Neural progenitor cell (in vitro differentiated cells): ENCODE data around the gene SEMA6D. TPM values are rescaled to one million over a fixed set of nuclear protein-coding genes. Genes with fewer than 3 reads are reported as not detected.

ENCODE experiments used
- DNase-seq: peaks from one replicate; pipeline ENCODE4 v3.0.0-alpha.2; 2016; ENCODE audit warnings: low spot score
- H2AFZ ChIP-seq: fragments of 200-600 bp; sonication (generic); replicated peaks from 2 replicates; pipeline ENCODE4 v1.6.1; 2016; ENCODE audit warnings: antibody characterized with exemption
- H3F3A ChIP-seq: fragments of 200-600 bp; sonication (generic); 2 replicates; pipeline ENCODE4 v1.6.1; 2016; ENCODE audit warnings: antibody characterized with exemption, low read depth
- H3K27ac ChIP-seq: fragments of 200-600 bp; sonication (generic); 2 replicates; pipeline ENCODE4 v1.5.1; 2016; ENCODE audit warnings: mild to moderate bottlenecking
- H3K27me3 ChIP-seq: fragments of 200-600 bp; sonication (generic); 2 replicates; pipeline ENCODE4 v1.6.1; 2016; ENCODE audit warnings: mild to moderate bottlenecking, moderate library complexity
- H3K36me3 ChIP-seq: fragments of 200-600 bp; sonication (generic); 2 replicates; pipeline ENCODE4 v1.5.1; 2016
- H3K4me1 ChIP-seq: fragments of 200-600 bp; sonication (generic); 2 replicates; pipeline ENCODE4 v1.6.1; 2016; ENCODE audit warnings: mixed run types
- H3K4me2 ChIP-seq: fragments of 200-600 bp; sonication (generic); 2 replicates; pipeline ENCODE4 v1.6.1; 2016
- H3K4me3 ChIP-seq: fragments of 200-600 bp; sonication (generic); 2 replicates; pipeline ENCODE4 v1.5.1; 2016
- H3K79me2 ChIP-seq: fragments of 200-600 bp; sonication (generic); 2 replicates; pipeline ENCODE4 v1.6.1; 2016; ENCODE audit warnings: low read depth
- H3K9ac ChIP-seq: fragments of 200-600 bp; sonication (generic); 2 replicates; pipeline ENCODE4 v1.6.1; 2016
- H3K9me3 ChIP-seq: fragments of 200-600 bp; sonication (generic); 2 replicates; pipeline ENCODE4 v1.5.1; 2016; ENCODE audit warnings: low read depth
- H4K20me1 ChIP-seq: fragments of 200-600 bp; sonication (generic); 2 replicates; pipeline ENCODE4 v1.6.1; 2016; ENCODE audit warnings: low read depth
- H3K27ac Mint-ChIP-seq: 3 replicates; pipeline ENCODE4 v1.8.0; 2021; ENCODE audit warnings: mixed read lengths
- H3K27me3 Mint-ChIP-seq: 2 replicates; pipeline ENCODE4 v1.8.0; 2022; ENCODE audit warnings: low read depth, mild to moderate bottlenecking, inconsistent platforms, moderate library complexity, mixed read lengths; ENCODE audit not compliant: insufficient read depth
- H3K36me3 Mint-ChIP-seq: 3 replicates; pipeline ENCODE4 v1.8.0; 2021; ENCODE audit warnings: mixed read lengths
- H3K4me1 Mint-ChIP-seq: 3 replicates; pipeline ENCODE4 v1.8.0; 2021; ENCODE audit warnings: mixed read lengths
- H3K4me3 Mint-ChIP-seq: 3 replicates; pipeline ENCODE4 v1.8.0; 2021; ENCODE audit warnings: mild to moderate bottlenecking, moderate library complexity, mixed read lengths
- H3K9me3 Mint-ChIP-seq: 3 replicates; pipeline ENCODE4 v1.8.0; 2020; ENCODE audit warnings: mixed read lengths
- CTCF ChIP-seq: fragments of 200-600 bp; sonication (generic); IDR thresholded peaks from 2 replicates; pipeline ENCODE4 v1.5.1; 2017; ENCODE audit warnings: antibody characterized with exemption, mild to moderate bottlenecking
- EZH2 ChIP-seq: fragments of 200-600 bp; sonication (generic); IDR thresholded peaks from 2 replicates; pipeline ENCODE4 v1.6.1; 2017; ENCODE audit warnings: antibody characterized with exemption, mild to moderate bottlenecking, moderate library complexity
- EZH2phosphoT487 ChIP-seq: fragments of 200-600 bp; sonication (generic); IDR thresholded peaks from 2 replicates; pipeline ENCODE4 v1.6.1; 2017; ENCODE audit warnings: antibody characterized with exemption
- total RNA-seq: library from RNA; depleted of rRNA; stranded (reverse); fragments of >200 nt; gene quantifications from 2 replicates; pipeline ENCODE4 v1.2.3, GENCODE V29; 2015; ENCODE audit warnings: low replicate concordance

The SEMA6D gene
- total RNA-seq, 1 donor from 2014 or later: 23.5 TPM

GRCh38 chr15:47673232-47673761, 44.0 kb upstream of the SEMA6D start:
- Histone ChIP-seq H4K20me1 (no peaks in the 10 kb centered on the region), H3K4me3 (no peak overlapping the region), H2AFZ (peak overlapping the region; percentile 29), H3K79me2 (no peaks in the 10 kb centered on the region), H3F3A (peaks cover 38% of the 10 kb centered on the region), H3K9me3 (no peaks in the 10 kb centered on the region), H3K36me3 (no peaks in the 10 kb centered on the region), H3K27me3 (no peaks in the 10 kb centered on the region), H3K4me2 (no peak overlapping the region), H3K9ac (no peak overlapping the region), H3K4me1 (peaks cover 61% of the 10 kb centered on the region), H3K27ac (no peak overlapping the region)
- DNase-seq: no peak
- Mint-ChIP-seq H3K27ac (peak overlapping the region; percentile 74), H3K4me3 (no peak overlapping the region), H3K27me3 (peaks cover 6% of the 10 kb centered on the region), H3K9me3 (peaks cover 5% of the 10 kb centered on the region), H3K4me1 (peaks cover 47% of the 10 kb centered on the region), H3K36me3 (no peaks in the 10 kb centered on the region)
- TF ChIP-seq EZH2 (no peak), CTCF (no peak), EZH2phosphoT487 (no peak)

- Histone ChIP-seq H3K27ac (no peak overlapping the region), H3K79me2 (no peaks in the 10 kb centered on the region), H3K4me1 (peaks cover 68% of the 10 kb centered on the region), H3K4me3 (no peak overlapping the region), H3K27me3 (no peaks in the 10 kb centered on the region), H3K4me2 (peak overlapping the region; percentile 9), H4K20me1 (no peaks in the 10 kb centered on the region), H3K36me3 (no peaks in the 10 kb centered on the region), H3F3A (peaks cover 38% of the 10 kb centered on the region), H2AFZ (no peak overlapping the region), H3K9ac (no peak overlapping the region), H3K9me3 (no peaks in the 10 kb centered on the region)
- TF ChIP-seq EZH2phosphoT487: no peak
- no peak for TF ChIP-seq CTCF
- TF ChIP-seq EZH2: no peak
- Mint-ChIP-seq H3K4me1 (peaks cover 54% of the 10 kb centered on the region), H3K27ac (peak overlapping the region; percentile 70), H3K36me3 (no peaks in the 10 kb centered on the region), H3K4me3 (no peak overlapping the region), H3K9me3 (peaks cover 5% of the 10 kb centered on the region), H3K27me3 (no peaks in the 10 kb centered on the region)
- DNase-seq: peak; percentile 58
Measured at GRCh38 chr15:47674586-47675232, 42.6 kb upstream of the SEMA6D start.

GRCh38 chr15:47675735-47676134, 41.6 kb upstream of the SEMA6D start:
- no peaks in the 10 kb centered on the region for H3K36me3 ChIP-seq
- H3K27me3 ChIP-seq: no peaks in the 10 kb centered on the region
- no peaks in the 10 kb centered on the region for H3K36me3 Mint-ChIP-seq
- H3K9me3 ChIP-seq: no peaks in the 10 kb centered on the region
- H3K4me1 Mint-ChIP-seq: peaks cover 49% of the 10 kb centered on the region
- H3K4me1 ChIP-seq: peaks cover 60% of the 10 kb centered on the region
- H3K4me3 Mint-ChIP-seq: no peak overlapping the region
- no peaks in the 10 kb centered on the region for H3K27me3 Mint-ChIP-seq
- peak; percentile 48 for DNase-seq
- H3K9ac ChIP-seq: no peak overlapping the region
- no peaks in the 10 kb centered on the region for H4K20me1 ChIP-seq
- H3K27ac ChIP-seq: no peak overlapping the region
- H3K27ac Mint-ChIP-seq: peak overlapping the region; percentile 7
- H3F3A ChIP-seq: peaks cover 34% of the 10 kb centered on the region
- H3K9me3 Mint-ChIP-seq: peaks cover 5% of the 10 kb centered on the region
- no peak overlapping the region for H3K4me3 ChIP-seq
- H2AFZ ChIP-seq: no peak overlapping the region
- peak overlapping the region; percentile 40 for H3K4me2 ChIP-seq
- H3K79me2 ChIP-seq: no peaks in the 10 kb centered on the region
- TF ChIP-seq CTCF (no peak), EZH2 (no peak), EZH2phosphoT487 (no peak)
